ENCODE results near the gene TM9SF2. TPM values are rescaled to one million over a fixed set of nuclear protein-coding genes. Genes with fewer than 3 reads are reported as not detected.
"Not testable (repeated sequence)": the region's sequence is repeated elsewhere in the genome, so short reads cannot be mapped to it uniquely, and the experiment has no call there.

Gene TM9SF2
- total RNA-seq, 1 experiment from 2014 or later = 229 TPM

- DNase-seq (ENCODE audit: low spot score) = no peak
Observed at GRCh38 chr13:99536023-99536422, 34.8 kb downstream of the TM9SF2 start.

GRCh38 chr13:99540530-99540929 is 39.3 kb downstream of the TM9SF2 start:
- DNase-seq (ENCODE audit: low spot score) = no peak

- no peak for DNase-seq (ENCODE audit: low spot score)
Observed at GRCh38 chr13:99542788-99543406, 41.6 kb downstream of the TM9SF2 start.

GRCh38 chr13:99545361-99545760 is 44.1 kb downstream of the TM9SF2 start:
- no peak for DNase-seq (ENCODE audit: low spot score)

- no peak for DNase-seq (ENCODE audit: low spot score)
Observed at GRCh38 chr13:99545979-99546378, 44.7 kb downstream of the TM9SF2 start.

GRCh38 chr13:99546878-99547277 is 45.6 kb downstream of the TM9SF2 start:
- DNase-seq (ENCODE audit: low spot score) = no peak

- no peak for DNase-seq (ENCODE audit: low spot score)
Observed at GRCh38 chr13:99548448-99548847, 47.2 kb downstream of the TM9SF2 start.

GRCh38 chr13:99553033-99553432 is 51.8 kb downstream of the TM9SF2 start:
- DNase-seq (ENCODE audit: low spot score) = no peak

- no peak for DNase-seq (ENCODE audit: low spot score)
Observed at GRCh38 chr13:99555149-99555548, 53.9 kb downstream of the TM9SF2 start.

GRCh38 chr13:99556867-99557443 is 55.7 kb downstream of the TM9SF2 start:
- DNase-seq (ENCODE audit: low spot score) = no peak

- no peak for DNase-seq (ENCODE audit: low spot score)
Observed at GRCh38 chr13:99558570-99559180, 57.4 kb downstream of the TM9SF2 start.

- no peak for DNase-seq (ENCODE audit: low spot score)
Observed at GRCh38 chr13:99559560-99559959, 58.3 kb downstream of the TM9SF2 start.

GRCh38 chr13:99563404-99563803 is 62.1 kb downstream of the TM9SF2 start:
- no peak for DNase-seq (ENCODE audit: low spot score)

GRCh38 chr13:99564386-99564785 is 63.1 kb downstream of the TM9SF2 start:
- no peak for DNase-seq (ENCODE audit: low spot score)

GRCh38 chr13:99565478-99566124 is 64.3 kb downstream of the TM9SF2 start:
- DNase-seq (ENCODE audit: low spot score) = no peak

- no peak for DNase-seq (ENCODE audit: low spot score)
Observed at GRCh38 chr13:99566125-99567083, 65.1 kb downstream of the TM9SF2 start.

- not testable (repeated sequence) for DNase-seq (ENCODE audit: low spot score)
Observed at GRCh38 chr13:99568901-99569300, 67.6 kb downstream of the TM9SF2 start.

GRCh38 chr13:99572131-99572530 is 70.9 kb downstream of the TM9SF2 start:
- DNase-seq (ENCODE audit: low spot score) = no peak

- DNase-seq (ENCODE audit: low spot score) = no peak
Observed at GRCh38 chr13:99572921-99573320, 71.6 kb downstream of the TM9SF2 start.

GRCh38 chr13:99575376-99576120 is 74.3 kb downstream of the TM9SF2 start:
- DNase-seq (ENCODE audit: low spot score) = no peak

All from A172 (cell line).